K562 (cell line): ENCODE results near the gene SYVN1. TPM values are rescaled to one million over a fixed set of nuclear protein-coding genes. Genes with fewer than 3 reads are reported as not detected.

Experiments used
- BRD9 ChIP-seq: fragments of 450-650 bp; IDR thresholded peaks from 2 replicates; pipeline ENCODE4 v1.6.1; 2018; ENCODE audit warnings: low read depth; ENCODE audit not compliant: partially characterized antibody
- CBFA2T3 ChIP-seq: fragments of 450-650 bp; IDR thresholded peaks from 2 replicates; pipeline ENCODE4 v1.6.1; 2017
- CEBPB ChIP-seq: fragments of 450-650 bp; IDR thresholded peaks from 2 replicates; pipeline ENCODE4 v1.6.1; 2016; ENCODE audit warnings: missing genetic modification characterization, missing compliant biosample characterization
- CXXC5 ChIP-seq: fragments of 250-450 bp; sonication (Bioruptor Pico); IDR thresholded peaks from 2 replicates; pipeline ENCODE4 v1.8.0; 2022; ENCODE audit warnings: inconsistent platforms, mild to moderate bottlenecking, moderate library complexity
- DACH1 ChIP-seq: fragments of 450-650 bp; IDR thresholded peaks from 2 replicates; pipeline ENCODE4 v1.6.1; 2018; ENCODE audit not compliant: partially characterized antibody
- FOSL1 ChIP-seq: fragments of 200-800 bp; sonication (Bioruptor generic); conservative IDR thresholded peaks from 2 replicates; pipeline ENCODE4 v1.6.1; 2016; ENCODE audit warnings: missing genetic modification characterization, missing compliant biosample characterization
- FOXP1 ChIP-seq: sonication (generic); formaldehyde crosslinking; IDR thresholded peaks from 2 replicates; pipeline ENCODE4 v1.8.0; 2022; ENCODE audit warnings: mild to moderate bottlenecking, missing genetic modification reagents
- GABPA ChIP-seq: fragments of 200-800 bp; sonication (Bioruptor generic); conservative IDR thresholded peaks from 2 replicates; pipeline ENCODE4 v1.6.1; 2016; ENCODE audit warnings: low read depth, missing genetic modification characterization, missing compliant biosample characterization
- GATAD2B ChIP-seq: fragments of 450-650 bp; IDR thresholded peaks from 2 replicates; pipeline ENCODE4 v1.6.1; 2017; ENCODE audit warnings: mild to moderate bottlenecking, borderline replicate concordance
- KLF16 ChIP-seq: IDR thresholded peaks from 2 replicates; pipeline ENCODE4 v1.6.1; 2016; ENCODE audit warnings: antibody characterized with exemption
- LEF1 ChIP-seq: fragments of 450-650 bp; IDR thresholded peaks from 2 replicates; pipeline ENCODE4 v1.6.1; 2016; ENCODE audit warnings: mild to moderate bottlenecking
- MEIS2 ChIP-seq: fragments of 450-650 bp; IDR thresholded peaks from 2 replicates; pipeline ENCODE4 v1.6.1; 2014; ENCODE audit warnings: mild to moderate bottlenecking; ENCODE audit not compliant: partially characterized antibody
- NR4A1 ChIP-seq, 2 experiments: fragments of 250-450 bp in 1 of 2; fragments of 450-650 bp in 1 of 2; sonication (Bioruptor Pico) in 1 of 2; IDR thresholded peaks; 2 replicates each; pipeline versions ENCODE4 v1.4.0 to v1.6.1; 2016 to 2020; ENCODE audit warnings: mild to moderate bottlenecking in 2 of 2, missing compliant biosample characterization in 1 of 2, missing genetic modification characterization in 1 of 2, moderate library complexity in 1 of 2
- PCBP2 ChIP-seq: fragments of 200-400 bp; formaldehyde crosslinking; IDR thresholded peaks from 2 replicates; pipeline ENCODE4 v1.6.1; 2018; ENCODE audit warnings: low read length, low read depth, mild to moderate bottlenecking, moderate library complexity; ENCODE audit not compliant: poor library complexity, severe bottlenecking
- SMAD4 ChIP-seq: fragments of 250-450 bp; sonication (Bioruptor Pico); conservative IDR thresholded peaks from 2 replicates; pipeline ENCODE4 v1.8.0; 2021; ENCODE audit warnings: inconsistent platforms, mild to moderate bottlenecking, moderate library complexity
- SOX6 ChIP-seq: fragments of 450-650 bp; IDR thresholded peaks from 2 replicates; pipeline ENCODE4 v1.6.1; 2014; ENCODE audit warnings: mild to moderate bottlenecking
- TCF3 ChIP-seq: sonication (generic); formaldehyde crosslinking; IDR thresholded peaks from 2 replicates; pipeline ENCODE4 v1.4.0; 2020; ENCODE audit warnings: mild to moderate bottlenecking, missing genetic modification reagents
- TFAP4 ChIP-seq: sonication (generic); formaldehyde crosslinking; IDR thresholded peaks from 2 replicates; pipeline ENCODE4 v1.8.0; 2022; ENCODE audit warnings: missing genetic modification reagents, mild to moderate bottlenecking, moderate library complexity, borderline replicate concordance
- ZNF583 ChIP-seq: fragments of 250-450 bp; sonication (Bioruptor Pico); IDR thresholded peaks from 2 replicates; pipeline ENCODE4 v1.4.0; 2020
- ZNF696 ChIP-seq: fragments of 250-450 bp; sonication (Bioruptor Pico); conservative IDR thresholded peaks from 2 replicates; pipeline ENCODE4 v1.4.0; 2020; ENCODE audit warnings: mild to moderate bottlenecking, moderate library complexity
- polyA plus RNA-seq, 8 experiments: library from polyadenylated mRNA; depleted of rRNA in 4 of 8; stranded (reverse) in 5 of 8; unstranded in 3 of 8; fragments of >200 nt; fragmentation: Nextera tagmentation in 2 of 8; fragmentation: Illumina TruSeq in 1 of 8; extraction: Ambion mirVana in 2 of 8; extraction: Trizol in 1 of 8; gene quantifications; 2 replicates each; pipeline versions ENCODE4 v1.2.1 to v1.2.3, GENCODE V29; 2011 to 2014; ENCODE audit warnings: inconsistent platforms in 1 of 8, missing spikeins in 1 of 8
- total RNA-seq, 7 experiments: library from RNA; depleted of rRNA in 6 of 7; stranded (reverse); fragments of >200 nt in 6 of 7; fragmentation: Illumina TruSeq in 2 of 7; extraction: Trizol in 2 of 7; gene quantifications; 2 replicates each; pipeline versions ENCODE4 v1.2.1 to v1.2.3, GENCODE V29; 2011 to 2021; ENCODE audit warnings: low replicate concordance in 1 of 7
- TF ChIP-seq, protein P1 (sequence below), 2 experiments: fragments of 250-450 bp in 1 of 2; fragments of 450-650 bp in 1 of 2; sonication (Bioruptor Pico) in 1 of 2; IDR thresholded peaks; 2 replicates each; pipeline versions ENCODE4 v1.6.1 to v1.8.0; 2016 to 2021; ENCODE audit warnings: mild to moderate bottlenecking in 2 of 2, moderate library complexity in 2 of 2, missing compliant biosample characterization in 1 of 2, missing genetic modification characterization in 1 of 2
- TF ChIP-seq, protein P2 (sequence below): sonication (generic); formaldehyde crosslinking; IDR thresholded peaks from 2 replicates; pipeline ENCODE4 v1.9.0; 2022; ENCODE audit warnings: mild to moderate bottlenecking, missing genetic modification reagents
- TF ChIP-seq, protein P3 (sequence below): IDR thresholded peaks from 2 replicates; pipeline ENCODE4 v1.6.1; 2011; ENCODE audit not compliant: insufficient read length; ENCODE audit errors: extremely low read depth

Gene SYVN1
- total and polyA plus RNA-seq, 9 of the 15 experiments (the other 6 are each of a cell fraction or from before 2014, with no cell fraction given) = 0.41 to 47.4 (median 9.9) TPM

- TF ChIP-seq BRD9 = peak; percentile 82
- TF ChIP-seq GABPA (tag) = peak; percentile 47
- TF ChIP-seq KLF16 = peak; percentile 70
- no peak for TF ChIP-seq ZNF696 (CRISPR knock-in tag)
- TF ChIP-seq PCBP2 = no peak
- no peak for TF ChIP-seq CEBPB (tag)
- TF ChIP-seq NR4A1 (CRISPR knock-in tag; IDR thresholded peaks at IDR 0.05) = no peak
- TF ChIP-seq NR4A1 (tag; IDR thresholded peaks at IDR 0.05) = peak; percentile 75; the same call in 1 of the 2 replicates
- TF ChIP-seq CBFA2T3 = peak; percentile 94
- TF ChIP-seq, protein P1, sequence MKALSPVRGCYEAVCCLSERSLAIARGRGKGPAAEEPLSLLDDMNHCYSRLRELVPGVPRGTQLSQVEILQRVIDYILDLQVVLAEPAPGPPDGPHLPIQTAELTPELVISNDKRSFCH (CRISPR knock-in tag; IDR thresholded peaks at IDR 0.05) = no peak
- TF ChIP-seq, protein P1 (tag; IDR thresholded peaks at IDR 0.05) = peak; percentile 29; the same call in 1 of the 2 replicates
- 0 out of 2 replicates have a peak, but pooled peaks have one; percentile 29 for TF ChIP-seq FOXP1
- TF ChIP-seq MEIS2 = peak; percentile 35
- TF ChIP-seq DACH1 = peak; percentile 94
- TF ChIP-seq SOX6 = 0 out of 2 replicates have a peak, but pooled peaks have one; percentile 42
- peak; percentile 36; the same call in 1 of the 2 replicates for TF ChIP-seq FOSL1 (tag)
- TF ChIP-seq LEF1 = peak; percentile 46
- peak; percentile 89 for TF ChIP-seq TCF3 (CRISPR knock-in tag)
- peak; percentile 48 for TF ChIP-seq CXXC5
- TF ChIP-seq SMAD4 (CRISPR knock-in tag) = peak; percentile 97
- TF ChIP-seq ZNF583 (CRISPR knock-in tag) = 0 out of 2 replicates have a peak, but pooled peaks have one; percentile 24
- TF ChIP-seq, protein P2, sequence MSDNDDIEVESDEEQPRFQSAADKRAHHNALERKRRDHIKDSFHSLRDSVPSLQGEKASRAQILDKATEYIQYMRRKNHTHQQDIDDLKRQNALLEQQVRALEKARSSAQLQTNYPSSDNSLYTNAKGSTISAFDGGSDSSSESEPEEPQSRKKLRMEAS (CRISPR knock-in tag) = peak; percentile 62
- TF ChIP-seq TFAP4 (CRISPR knock-in tag) = peak; percentile 97
- TF ChIP-seq, protein P3, sequence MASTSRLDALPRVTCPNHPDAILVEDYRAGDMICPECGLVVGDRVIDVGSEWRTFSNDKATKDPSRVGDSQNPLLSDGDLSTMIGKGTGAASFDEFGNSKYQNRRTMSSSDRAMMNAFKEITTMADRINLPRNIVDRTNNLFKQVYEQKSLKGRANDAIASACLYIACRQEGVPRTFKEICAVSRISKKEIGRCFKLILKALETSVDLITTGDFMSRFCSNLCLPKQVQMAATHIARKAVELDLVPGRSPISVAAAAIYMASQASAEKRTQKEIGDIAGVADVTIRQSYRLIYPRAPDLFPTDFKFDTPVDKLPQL = no peak
- TF ChIP-seq GATAD2B = no peak
These were observed 34.9 kb upstream of the SYVN1 start (continued) for GRCh38 chr11:65169164-65169641.
